Activated CD8-positive, alpha-beta memory T cell treated with anti-CD3 and anti-CD28 coated beads for 36 hours (primary cell): ENCODE results near the gene DDI2. TPM values are rescaled to one million over a fixed set of nuclear protein-coding genes. Genes with fewer than 3 reads are reported as not detected.

ENCODE experiments used
- CTCF ChIA-PET: fragments of 350-600 bp; sonication (Branson Sonifier 250); formaldehyde crosslinking; loops from one replicate; lab custom pipeline; 2021; ENCODE audit warnings: antibody characterized with exemption; lab: Charles Lee
- POLR2A ChIA-PET: fragments of 350-600 bp; sonication (Branson Sonifier 250); formaldehyde crosslinking; loops from one replicate; lab custom pipeline; 2021; ENCODE audit warnings: antibody characterized with exemption; lab: Charles Lee
- total RNA-seq, 2 experiments: library from RNA; stranded (reverse); gene quantifications; one replicate each; pipeline ENCODE4 v1.2.3, GENCODE V29; 2021

Gene DDI2
- total RNA-seq: 10 to 100 TPM; 45.2 to 47.1 TPM

- POLR2A ChIA-PET: interaction anchor here (1.0 to 1.8 kb wide), 5 partner anchors 10 to 90 kb away, joined by 3 to 14 read pairs (median 3); partner anchors contain the start of gene DNAJC16
- CTCF ChIA-PET: interaction anchor here (1.1 to 1.7 kb wide), 2 partner anchors 12 to 13 kb away, joined by 3 to 8 read pairs; no protein-coding TSS in a partner anchor
Measured at GRCh38 chr1:15617173-15618076, at the start of gene DDI2. Gene DDI2, plus strand, starts transcription at chr1:15617458. Its CDS starts 213 bp downstream, at chr1:15617671.

DNA sequence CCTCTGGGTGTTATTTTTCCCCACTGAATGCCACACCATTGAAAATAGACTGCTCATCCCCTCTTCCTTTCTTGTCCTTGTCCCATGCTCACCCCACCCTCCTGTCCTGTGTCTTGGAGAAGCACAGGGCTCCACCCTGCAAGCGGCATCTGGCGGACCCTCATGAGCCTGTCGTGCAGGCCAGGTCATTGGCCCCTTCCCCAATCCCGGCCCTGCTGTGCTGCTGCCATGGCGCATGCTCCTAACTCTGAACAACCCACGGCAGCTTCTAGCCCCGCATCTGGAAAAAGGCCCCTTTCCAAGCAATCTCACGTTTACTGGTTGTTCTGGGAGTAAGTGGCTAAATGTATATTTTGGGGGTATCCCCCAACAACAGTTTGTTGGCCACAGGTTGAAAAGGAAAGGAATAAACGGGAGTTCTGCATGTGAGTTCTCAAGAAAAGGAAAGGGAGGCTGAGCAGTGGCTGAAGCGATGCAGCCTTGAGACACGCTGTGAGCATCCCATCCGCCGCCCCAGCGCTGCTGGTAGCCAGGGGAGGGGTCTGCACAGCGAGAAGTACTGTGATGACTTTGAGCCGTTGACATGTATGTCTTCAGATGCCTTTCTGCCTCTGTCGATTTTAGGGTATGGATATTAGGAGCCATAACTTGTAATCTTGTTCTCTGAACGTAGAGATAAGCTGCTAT is 48.7 kb upstream of the DDI2 start:
- ChIA-PET CTCF (interaction anchor here (0.5 kb wide), 1 partner anchor 187 kb away, joined by 4 read pairs; no protein-coding TSS in a partner anchor), POLR2A (no interaction called here)

DNA sequence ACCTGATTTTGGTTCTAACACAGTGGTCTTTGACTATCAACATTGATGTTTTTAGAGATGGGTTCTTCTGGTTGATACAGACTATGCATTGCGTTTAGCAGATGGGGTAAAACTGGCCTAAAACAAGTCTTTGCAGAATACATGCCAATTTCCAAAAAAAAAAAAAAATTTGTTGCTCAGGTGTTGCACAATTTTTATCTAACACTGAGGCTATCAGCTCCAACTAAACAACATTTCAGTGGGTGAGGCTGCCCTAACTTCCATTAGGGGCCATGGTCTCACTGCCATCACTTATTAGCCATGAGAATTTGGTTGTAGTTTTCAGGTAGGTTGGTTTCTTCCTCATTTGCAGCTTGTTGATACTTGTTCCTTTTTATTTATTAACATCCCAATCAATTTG is 46.4 kb upstream of the DDI2 start:
- ChIA-PET CTCF (interaction anchor here (0.6 kb wide), 1 partner anchor 71 kb away, joined by 4 read pairs; no protein-coding TSS in a partner anchor), POLR2A (no interaction called here)

DNA sequence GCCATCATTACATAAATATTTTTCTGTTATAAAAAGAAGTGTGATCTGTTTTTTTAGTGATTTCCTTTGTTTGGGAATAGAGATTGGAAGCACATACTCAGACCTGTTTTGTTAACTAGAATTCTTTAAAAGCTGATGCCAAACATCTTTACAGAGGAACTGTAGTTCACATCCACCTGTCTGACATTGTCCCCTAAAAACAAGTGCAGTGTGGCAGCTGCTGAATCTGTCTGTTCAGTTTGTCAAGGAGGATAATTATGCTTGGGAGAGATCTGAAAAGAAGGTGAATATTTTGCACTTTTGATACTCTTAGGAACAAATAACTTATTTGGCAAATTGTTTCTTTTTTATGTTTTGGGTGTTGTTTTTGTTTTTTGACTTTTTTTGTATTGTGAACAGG is 46.0 kb upstream of the DDI2 start:
- ChIA-PET CTCF (interaction anchor here (0.6 to 0.7 kb wide), 3 partner anchors 70 to 685 kb away, joined by 4 to 6 read pairs (median 5); no protein-coding TSS in a partner anchor), POLR2A (no interaction called here)

DNA sequence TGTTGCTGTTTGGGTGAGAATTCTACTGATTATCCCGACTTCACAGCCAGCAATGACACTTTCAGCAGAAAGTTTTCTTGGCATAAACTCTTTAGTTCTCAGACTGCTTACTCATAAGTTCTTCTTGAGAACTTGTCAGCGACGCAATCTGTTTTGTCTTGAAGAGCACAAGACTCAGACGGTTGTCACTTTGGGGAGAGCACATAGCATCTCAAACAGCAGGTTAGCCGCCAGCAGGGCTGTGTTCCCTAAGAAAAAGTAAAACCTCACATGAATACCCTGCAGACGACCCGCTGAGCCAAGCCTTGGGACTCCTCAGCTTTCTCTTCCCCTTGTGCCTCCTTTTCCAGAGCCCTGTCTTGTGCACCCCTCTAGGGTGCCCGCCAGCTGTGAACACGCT is 43.8 kb upstream of the DDI2 start:
- ChIA-PET POLR2A (no interaction called here), CTCF (no interaction called here)

- ChIA-PET POLR2A (no interaction called here), CTCF (no interaction called here)
Measured at GRCh38 chr1:15574741-15575140, 42.5 kb upstream of the DDI2 start.

DNA sequence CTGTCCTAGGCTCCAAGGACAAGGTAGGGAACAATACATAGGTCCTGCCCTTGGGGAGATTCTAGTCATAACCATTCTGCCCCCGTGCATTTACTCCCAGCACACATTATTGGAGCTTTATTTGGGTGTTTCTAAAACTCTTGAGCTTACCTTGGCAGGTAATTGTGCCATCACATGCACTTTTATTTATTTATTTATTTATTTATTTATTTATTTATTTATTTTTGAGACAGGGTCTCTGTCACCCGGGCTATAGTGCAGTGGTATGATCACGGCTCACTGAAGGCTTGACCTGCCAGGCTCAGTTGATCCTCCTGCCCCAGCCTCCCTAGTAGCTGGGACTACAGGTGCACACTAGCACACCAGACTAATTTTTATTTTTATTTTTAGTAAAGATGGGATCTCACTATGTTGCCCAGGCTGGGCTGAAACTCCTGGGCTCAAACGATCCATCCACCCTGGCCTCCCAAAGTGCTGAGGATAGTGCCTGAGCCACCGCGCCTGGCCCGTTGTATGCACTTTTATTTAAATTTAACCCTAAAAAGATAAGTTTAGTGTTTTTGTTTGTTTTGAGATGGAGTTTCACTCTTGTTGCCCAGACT is 41.6 kb upstream of the DDI2 start:
- ChIA-PET POLR2A (no interaction called here), CTCF (no interaction called here)

DNA sequence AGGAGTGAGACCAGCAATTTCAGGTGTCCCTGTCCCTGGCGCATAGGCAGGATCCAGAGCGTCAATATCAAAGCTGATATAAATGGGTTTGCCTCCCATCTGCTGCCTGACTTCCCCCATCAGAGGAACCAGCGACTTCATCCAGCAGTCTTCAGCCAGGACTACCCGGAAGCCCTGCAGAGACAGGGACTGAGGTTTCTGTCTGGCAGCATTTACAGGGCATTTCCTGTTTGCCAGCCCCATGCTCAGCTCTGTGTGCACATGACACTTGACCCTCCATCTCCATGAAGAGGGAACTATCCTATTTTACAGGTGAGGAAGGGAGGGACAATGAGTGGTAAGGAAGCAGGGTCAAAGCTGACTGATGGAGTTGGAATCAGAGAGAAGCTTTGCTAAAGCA is 39.6 kb upstream of the DDI2 start:
- ChIA-PET CTCF (no interaction called here), POLR2A (no interaction called here)

- ChIA-PET CTCF (interaction anchor here (0.6 to 1.5 kb wide), 2 partner anchors 13 to 15 kb away, joined by 3 to 4 read pairs; no protein-coding TSS in a partner anchor), POLR2A (no interaction called here)
Measured at GRCh38 chr1:15578921-15579682, 38.2 kb upstream of the DDI2 start.

DNA sequence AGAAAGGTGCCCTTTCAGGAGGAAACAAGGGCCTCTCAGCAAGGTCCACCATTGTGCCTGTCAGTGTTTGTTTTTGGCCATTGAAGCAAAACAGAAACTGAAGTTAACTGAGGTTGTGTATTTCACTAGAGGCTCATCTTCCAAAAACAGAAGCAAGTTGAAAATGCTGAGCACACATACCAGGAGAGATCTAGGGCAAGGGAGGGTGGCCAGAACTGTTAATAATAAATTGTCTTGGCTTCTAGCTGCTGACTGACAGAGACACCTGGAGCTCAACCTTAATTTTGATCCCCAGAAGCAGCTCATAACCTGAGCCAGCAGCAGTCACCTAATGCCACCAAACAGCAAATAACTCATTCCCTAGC is 37.6 kb upstream of the DDI2 start:
- ChIA-PET POLR2A (no interaction called here), CTCF (interaction anchor here (1.5 kb wide), 1 partner anchor 14 kb away, joined by 3 read pairs; no protein-coding TSS in a partner anchor)

GRCh38 chr1:15583016-15583706 is 34.1 kb upstream of the DDI2 start:
- ChIA-PET POLR2A (no interaction called here), CTCF (no interaction called here)

- ChIA-PET CTCF (interaction anchor here (0.6 to 0.9 kb wide), 2 partner anchors 18 to 100 kb away, joined by 3 read pairs; partner anchors contain the start of gene PLEKHM2), POLR2A (interaction anchor here (0.7 to 1.1 kb wide), 2 partner anchors 30 to 31 kb away, joined by 4 read pairs; no protein-coding TSS in a partner anchor)
Measured at GRCh38 chr1:15584489-15585363, 32.5 kb upstream of the DDI2 start, which contains the start of gene AGMAT. Gene AGMAT, minus strand, starts transcription at chr1:15585051. Its CDS starts 84 bp downstream, at chr1:15584967.

DNA sequence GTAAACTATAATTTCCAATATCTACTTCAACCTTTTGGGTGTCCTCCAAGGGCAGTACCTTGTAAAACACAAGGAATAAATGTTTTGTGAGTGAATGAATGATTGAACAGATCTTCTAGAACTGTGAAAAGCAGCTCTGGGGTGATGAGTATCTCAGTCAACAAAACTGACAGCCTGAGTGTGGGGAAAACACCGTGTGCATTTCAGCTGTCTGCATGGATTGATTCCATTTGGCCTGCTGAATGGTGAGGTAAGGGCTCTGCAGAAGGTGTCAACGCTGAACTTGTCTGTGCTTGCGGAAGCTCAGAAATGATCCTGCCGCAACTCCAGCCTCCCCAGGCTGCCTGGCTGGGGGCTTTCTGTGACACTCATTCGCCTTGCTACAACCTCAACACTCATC is 25.0 kb upstream of the DDI2 start:
- POLR2A ChIA-PET: no interaction called here
- CTCF ChIA-PET: interaction anchor here (0.7 to 1.0 kb wide), 4 partner anchors 11 to 145 kb away, joined by 3 to 4 read pairs (median 4); no protein-coding TSS in a partner anchor

- POLR2A ChIA-PET: interaction anchor here (0.6 kb wide), 1 partner anchor 64 kb away, joined by 3 read pairs; no protein-coding TSS in a partner anchor
Measured at GRCh38 chr1:15595809-15596617, 21.2 kb upstream of the DDI2 start.

DNA sequence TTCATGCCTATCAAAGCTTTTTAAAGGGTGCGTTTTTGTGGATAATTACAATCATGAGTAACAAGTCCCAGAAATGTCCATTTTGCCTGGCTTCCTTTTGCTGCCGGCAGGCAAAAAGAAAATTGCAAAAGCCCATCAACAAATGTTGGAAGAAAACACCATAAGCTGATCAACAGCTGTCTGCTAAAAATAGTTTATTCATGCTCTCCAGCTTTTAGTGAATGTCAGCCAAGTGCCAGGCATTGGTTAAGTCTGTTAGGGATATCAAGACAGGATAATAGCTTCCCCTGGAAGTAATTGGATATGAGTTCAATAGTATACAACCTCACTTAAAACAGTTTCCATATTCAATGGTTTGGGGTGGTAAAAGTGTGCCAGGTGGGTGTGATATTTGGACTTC is 18.8 kb upstream of the DDI2 start:
- CTCF ChIA-PET: interaction anchor here (0.6 to 2.3 kb wide), 2 partner anchors 57 to 143 kb away, joined by 3 to 4 read pairs; no protein-coding TSS in a partner anchor
- POLR2A ChIA-PET: no interaction called here

More at GRCh38 chr1:15595809-15596617, 21.2 kb upstream of the DDI2 start:
- CTCF ChIA-PET: interaction anchor here (0.6 to 1.1 kb wide), 4 partner anchors 19 to 146 kb away, joined by 3 to 5 read pairs (median 4); partner anchors contain the start of gene CELA2A
